GM19463 (cell line): ENCODE measurements around the gene TTC7B.
"Not testable (repeated sequence)": the region's sequence is repeated elsewhere in the genome, so short reads cannot be mapped to it uniquely, and the experiment has no call there.

Source experiments
- ATAC-seq: cut with Tn5 transposase; IDR thresholded peaks from one replicate; pipeline ENCODE4 v1.9.1; 2021; ENCODE audit warnings: mild to moderate bottlenecking, moderate library complexity; ENCODE audit not compliant: unreplicated experiment

The TTC7B gene

DNA sequence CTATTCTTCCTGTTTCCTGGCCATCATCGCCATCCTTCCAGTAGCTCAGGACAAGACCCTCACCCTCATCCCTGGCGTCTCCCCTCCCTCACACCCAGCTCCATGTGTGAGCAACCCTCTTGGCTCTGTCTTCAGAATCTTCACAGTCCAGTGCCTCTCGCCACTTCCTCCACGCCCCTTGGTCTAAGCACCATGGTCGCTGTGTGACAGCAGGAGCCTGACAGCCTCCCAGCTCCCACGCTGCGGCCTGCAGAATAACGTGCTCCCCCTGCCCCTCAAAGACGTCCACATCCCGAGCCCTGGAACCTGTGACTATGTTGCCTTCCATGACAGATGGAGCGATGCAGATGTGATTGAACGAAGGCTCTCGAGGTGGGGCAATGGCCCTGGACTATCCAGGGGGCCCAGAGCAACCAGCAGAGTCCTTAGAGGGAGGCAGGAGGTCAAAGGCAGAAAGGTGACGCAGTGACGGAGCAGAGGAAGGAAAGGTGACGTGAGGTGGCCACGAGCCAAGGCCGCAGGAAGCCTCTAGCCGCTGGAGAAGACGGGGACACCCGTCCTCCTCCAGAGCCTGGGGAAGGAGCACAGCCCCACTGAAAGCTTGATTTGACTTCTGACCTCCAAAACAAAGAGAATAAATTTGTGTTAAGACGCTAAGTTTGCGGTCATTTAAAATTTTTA lies 279.6 kb downstream of the TTC7B start:
- no peak for ATAC-seq

DNA sequence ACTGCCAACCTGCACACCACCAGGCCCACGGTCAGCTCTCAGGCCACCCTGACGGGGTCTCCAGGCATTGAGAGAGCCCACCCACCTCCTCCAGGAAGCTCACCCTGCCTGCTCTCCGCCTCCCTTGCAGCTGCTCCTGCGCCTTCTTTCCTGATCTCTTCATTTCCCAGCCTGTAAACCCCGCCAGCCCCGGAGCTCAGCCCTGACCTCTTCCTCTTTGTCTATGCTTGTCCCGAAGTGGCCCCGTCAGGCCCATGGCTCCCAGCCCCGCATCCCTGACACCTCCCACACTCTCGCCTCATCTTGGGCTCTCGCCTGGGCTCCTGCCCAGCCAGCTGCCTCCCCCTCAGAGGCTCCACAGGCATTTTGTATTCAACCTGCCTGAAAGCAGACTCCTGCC lies 280.1 kb downstream of the TTC7B start:
- ATAC-seq = no peak

DNA sequence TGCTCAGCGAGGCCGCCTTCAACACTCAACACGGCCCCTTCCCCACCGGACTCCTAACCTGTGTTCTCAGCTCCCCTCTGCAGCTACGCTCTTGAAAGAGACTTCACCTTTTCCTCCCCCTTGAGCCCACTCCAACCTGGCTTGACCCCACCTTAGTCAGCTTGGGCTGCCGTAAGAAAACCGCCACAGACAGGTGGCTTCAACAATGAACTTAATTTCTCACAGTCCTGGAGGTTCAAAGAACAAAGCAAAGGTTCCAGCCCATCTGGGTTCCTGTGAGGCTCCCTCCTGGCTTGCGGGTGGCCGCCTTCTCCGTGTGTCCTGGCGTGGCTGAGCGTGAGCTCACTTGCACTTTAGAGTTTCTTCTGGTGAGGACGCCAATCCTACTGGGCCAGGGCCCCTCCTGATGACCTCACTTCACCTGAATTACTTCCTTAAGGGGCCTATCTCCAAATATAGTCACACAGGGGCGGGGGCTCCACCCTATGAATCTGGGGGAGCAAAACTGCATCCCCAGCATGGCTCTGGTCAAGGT lies 280.6 kb downstream of the TTC7B start:
- ATAC-seq = no peak

DNA sequence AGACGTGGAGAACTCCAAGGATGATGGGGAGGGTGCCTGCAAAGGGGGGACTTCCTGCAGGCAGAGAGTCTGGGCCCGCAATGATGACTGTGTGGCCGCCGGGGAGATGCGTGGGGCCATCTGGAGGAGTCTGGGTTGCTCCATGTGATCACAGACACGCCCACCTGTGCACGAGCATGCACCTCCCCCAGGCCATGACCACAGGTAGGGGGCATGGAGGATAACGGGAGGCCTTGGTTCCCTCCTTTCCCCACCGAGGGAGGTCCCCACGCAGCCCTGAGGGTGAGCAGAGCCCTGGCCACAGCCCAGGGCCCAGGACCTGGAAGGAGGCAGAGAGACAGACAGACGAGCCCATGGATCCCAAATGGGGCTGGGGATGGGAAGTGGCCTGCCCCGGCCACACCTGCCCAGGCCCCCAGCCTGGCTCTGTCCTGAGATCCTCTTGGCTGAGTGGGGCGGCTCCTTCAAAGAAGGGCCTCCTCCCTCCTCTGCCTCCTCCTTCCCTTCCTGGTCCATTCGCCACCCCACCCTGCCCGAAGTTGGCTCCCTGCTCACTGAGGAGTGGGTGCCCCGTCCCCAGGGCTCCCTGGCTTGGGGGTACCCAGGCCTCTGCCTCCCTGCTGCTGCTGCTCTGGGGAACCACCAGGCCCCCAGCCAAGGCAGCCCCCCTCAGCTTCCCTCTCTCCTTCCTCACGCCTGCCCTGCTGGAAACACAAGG lies 281.2 kb downstream of the TTC7B start:
- no peak for ATAC-seq

DNA sequence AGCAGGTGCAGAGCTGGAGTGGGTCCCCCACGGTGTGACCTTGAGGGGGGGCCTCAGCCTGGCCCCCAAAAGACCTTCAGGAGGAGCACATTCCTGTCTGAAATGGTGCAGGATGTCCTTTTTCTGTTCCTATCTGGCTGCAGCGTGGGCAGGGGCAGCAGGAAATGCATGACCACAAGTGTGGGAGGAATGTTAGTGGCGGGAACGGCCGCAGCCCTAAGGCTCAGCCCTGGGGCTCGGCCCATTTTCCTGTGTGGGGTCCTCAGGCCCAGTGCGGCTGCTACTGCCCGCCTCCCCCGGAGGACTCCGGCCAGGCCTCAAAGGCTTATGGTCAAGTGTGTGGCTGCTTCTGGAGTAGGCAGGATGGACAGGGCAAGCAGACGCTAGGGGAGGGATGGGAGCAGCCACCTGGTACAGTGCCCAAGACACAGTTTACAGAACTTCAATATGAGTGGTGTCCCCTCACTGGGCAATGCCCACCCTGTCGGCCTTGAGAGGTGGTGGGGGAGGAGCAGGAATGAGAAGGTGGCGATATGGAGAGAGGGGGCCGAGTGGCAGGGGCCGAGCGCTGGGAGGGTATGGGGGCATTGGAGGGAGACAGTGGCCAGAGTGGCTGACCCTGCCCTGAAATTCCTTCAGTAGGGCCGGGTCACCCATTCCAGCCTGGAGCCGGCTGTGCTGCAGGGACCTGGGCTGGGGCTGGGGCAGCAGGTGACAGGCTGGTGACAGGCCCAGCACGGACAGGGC lies 282.0 kb downstream of the TTC7B start:
- ATAC-seq = no peak

DNA sequence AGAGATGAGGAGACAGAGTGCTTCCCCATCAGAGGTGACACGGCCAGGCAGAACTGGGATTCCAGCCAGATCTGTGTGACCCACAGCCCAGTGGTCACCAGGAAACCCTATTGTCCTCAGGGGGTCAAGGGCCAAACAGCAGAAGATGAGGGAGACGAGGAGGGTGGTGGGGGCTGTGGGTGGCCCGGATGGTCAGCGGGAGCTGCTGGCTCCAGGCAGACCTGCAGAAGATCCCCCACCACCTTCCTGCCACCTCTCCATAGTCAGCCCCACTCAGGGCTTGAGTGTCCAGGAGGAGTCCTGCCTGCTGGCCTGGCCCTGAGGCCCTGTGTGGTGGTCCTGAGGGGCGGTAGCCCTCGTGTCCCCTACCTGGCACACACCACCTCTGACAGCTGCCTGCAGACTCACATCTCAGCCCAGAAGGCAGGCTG lies 282.6 kb downstream of the TTC7B start:
- ATAC-seq = no peak

DNA sequence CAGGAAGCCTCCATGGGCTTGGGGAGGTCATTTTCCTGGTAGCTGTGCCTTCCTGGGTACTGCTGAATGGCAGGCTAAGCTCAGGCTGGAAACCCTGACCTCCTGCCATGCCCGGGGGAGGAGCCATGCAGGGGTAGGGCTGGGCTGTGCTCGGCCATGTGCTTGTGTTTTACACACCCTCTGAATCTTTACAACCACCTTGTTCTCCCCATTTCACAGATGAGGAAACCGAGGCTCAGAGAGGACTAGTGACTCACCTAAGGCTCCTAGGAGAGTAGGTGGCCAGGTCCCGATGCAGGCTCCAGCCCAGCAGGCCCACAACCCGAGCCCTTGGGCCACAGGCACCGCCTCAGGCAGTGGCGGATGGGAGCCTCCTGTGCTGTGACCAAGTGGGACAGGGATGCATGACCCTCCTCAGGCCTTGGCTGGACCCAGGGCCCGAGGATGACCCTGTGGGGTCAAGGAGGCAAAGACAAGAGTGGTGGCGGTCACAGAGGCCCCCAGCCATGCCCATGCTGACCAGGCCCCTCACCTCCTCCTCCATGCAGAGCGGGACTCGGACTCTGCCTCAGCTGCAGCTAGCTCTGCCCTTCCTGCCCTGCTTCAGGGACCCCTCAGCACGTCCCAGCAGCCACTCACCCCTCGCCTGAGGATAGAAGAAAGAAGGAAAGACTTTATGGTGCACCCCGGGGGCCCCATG lies 283.3 kb downstream of the TTC7B start:
- no peak for ATAC-seq

DNA sequence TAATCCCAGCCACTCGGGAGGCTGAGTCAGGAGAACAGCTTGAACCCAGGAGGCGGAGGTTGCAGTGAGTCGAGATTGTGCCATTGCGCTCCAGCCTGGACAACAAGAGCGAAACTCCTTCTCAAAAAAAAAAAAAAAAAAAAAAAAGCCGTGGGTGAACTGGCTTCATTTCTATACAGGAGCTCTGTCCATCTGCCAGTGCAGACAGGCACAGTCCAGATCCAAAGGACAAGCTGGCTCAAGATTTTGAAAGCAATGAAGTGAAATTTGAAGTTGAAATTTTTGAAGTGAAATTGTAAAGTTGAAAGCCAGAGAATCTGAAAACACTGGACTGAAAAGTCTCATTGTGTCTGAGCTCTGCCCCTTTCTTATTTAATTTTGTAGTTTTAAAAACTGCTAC lies 284.7 kb downstream of the TTC7B start:
- ATAC-seq = no peak

DNA sequence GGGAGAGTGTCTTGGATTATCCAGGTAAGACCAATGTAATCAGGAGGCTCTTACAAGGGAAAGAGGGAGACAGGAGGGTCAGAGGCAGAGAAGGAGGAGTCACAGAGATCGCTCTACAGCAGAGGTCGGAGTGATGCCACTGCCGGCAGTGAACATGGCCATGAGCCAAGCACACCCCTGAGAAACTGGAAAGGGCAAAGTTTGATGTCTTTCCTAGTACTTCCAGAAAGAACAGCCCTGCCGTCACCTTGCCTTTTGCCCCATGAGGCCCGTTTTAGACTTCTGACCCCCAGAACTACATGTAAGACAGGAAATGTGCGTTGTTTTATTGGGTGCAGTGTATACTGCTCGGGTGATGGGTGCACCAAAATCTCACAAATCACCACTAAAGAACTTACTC lies 285.7 kb downstream of the TTC7B start:
- no peak for ATAC-seq

DNA sequence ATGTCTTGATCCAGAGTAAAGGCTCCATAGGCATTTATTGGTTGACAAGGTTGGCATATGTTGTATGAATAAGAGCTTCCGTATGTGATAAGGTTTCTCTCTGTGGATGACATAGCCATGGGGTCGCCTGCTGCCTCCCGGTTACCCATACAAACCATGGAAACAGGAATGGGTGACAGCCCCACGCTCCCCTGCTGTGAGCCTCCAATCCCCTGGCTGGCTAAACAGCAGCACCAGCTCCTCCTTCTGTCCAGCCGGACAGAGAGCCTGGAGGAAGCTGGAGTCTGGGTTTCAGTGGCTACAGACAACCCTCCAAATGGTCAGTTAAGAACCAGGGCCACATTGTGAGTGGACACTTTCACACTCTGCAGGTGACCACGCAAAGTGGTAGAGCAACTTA lies 288.3 kb downstream of the TTC7B start:
- ATAC-seq = no peak

DNA sequence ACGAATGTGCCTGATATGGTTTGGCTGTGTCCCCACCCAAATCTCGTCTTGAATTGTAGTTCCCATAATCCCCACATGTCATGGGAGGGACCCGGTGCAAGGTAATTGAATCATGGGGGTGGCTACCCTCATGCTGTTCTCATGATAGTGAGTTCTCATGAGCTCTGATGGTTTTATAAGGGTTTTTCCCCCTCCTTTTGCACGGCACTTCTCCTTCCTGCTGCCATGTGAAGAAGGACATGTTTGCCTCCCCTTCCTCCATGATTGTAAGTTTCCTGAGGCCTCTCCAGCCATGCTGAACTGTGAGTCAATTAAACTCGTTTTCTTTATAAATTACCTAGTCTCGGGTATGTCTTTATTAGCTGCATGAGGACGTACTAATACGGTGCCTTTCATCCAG lies 289.7 kb downstream of the TTC7B start:
- ATAC-seq = not testable (repeated sequence)

DNA sequence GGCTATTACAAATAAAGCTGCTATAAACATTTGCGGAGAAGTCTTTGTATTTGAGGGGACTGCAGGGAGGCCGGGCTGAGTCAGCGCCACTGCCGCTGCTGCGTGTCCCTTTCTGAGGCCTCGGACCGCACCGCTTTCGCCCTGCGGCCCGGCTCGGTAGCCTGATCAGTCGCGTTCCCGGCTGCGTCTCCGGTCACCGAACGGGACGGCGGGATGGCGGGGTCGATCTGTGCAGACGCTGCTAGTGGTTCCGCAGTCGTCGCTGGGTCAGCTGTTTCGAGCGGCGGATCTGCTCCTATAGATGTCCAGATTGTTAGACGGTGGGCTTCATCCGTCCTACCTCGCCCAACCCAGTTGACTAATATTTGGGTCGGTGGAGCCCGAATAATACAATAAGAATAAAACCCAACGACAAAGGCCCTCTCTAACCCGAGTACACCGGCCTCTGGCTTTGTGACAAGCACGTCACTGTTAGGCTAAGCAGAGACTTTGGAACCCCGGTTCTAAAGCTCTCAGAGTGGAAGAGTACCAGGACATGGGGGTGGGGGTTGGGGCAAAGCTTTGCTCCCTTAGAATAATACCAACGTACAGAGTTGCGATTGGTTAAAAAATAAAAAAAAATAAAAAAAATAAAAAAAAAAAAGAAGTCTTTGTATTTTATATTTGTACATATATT lies 290.7 kb downstream of the TTC7B start:
- not testable (repeated sequence) for ATAC-seq

DNA sequence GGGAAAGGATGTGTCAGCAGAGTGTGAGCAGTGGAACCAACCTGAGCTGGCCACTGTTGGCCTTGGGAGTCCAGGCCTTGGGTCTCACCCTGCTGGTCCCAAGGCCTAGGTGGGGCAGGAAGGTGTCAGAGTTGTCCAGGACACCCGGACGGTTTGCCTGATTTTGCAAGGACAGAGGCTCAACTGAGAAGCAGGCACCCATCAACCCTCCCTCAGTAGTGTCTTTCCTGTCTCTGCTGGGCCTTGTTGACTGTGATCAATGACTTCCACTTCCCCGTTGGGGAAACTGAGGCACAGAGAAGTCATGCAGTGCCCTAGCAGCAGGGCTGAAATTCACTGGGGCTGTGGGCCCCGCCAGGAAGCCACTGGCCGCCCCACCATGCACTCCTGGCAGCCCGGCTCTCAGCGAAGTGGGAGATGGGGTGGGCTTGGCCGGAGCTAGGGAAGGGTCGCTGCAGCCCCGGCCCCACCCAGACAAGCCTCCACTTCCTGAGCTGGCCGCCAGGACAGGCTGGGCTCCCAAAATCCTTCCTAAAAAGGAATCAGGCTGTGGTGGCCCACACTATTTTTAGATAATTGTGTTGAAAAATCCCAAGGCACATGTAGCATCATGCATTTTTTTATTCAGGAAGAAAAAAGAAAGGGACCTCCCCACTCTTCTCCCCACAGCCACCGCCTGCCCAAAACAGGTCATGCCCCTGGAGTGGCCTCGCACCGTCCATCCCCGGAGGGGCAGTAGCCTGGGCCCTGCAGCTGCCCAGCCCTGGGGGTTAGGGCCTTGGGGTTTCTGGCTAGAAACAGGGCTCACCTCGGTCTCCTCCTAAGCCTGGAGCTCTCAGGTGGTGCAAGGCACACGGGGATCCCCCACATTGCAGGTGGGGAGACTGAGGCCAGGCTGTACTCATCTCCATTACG lies 292.0 kb downstream of the TTC7B start:
- no peak for ATAC-seq

DNA sequence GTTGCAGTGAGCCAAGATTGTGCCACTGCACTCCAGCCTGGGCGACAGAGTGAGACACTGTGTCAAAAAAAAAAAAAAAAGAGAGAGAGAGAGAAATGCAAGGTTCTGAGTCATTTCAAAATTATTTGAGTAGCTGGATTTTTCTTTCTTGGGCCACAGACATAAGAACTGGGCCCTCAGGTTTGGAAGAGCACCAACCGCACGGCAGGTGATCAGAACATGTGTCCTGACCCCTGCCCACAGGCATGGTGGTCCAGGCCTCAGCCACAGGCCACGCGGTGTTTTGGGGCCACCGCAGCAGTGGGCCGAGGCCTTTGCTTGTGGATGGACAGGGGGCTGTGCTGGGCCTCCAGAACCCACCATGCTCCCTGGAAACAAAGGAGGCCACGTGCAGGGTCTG lies 292.7 kb downstream of the TTC7B start:
- no peak for ATAC-seq

DNA sequence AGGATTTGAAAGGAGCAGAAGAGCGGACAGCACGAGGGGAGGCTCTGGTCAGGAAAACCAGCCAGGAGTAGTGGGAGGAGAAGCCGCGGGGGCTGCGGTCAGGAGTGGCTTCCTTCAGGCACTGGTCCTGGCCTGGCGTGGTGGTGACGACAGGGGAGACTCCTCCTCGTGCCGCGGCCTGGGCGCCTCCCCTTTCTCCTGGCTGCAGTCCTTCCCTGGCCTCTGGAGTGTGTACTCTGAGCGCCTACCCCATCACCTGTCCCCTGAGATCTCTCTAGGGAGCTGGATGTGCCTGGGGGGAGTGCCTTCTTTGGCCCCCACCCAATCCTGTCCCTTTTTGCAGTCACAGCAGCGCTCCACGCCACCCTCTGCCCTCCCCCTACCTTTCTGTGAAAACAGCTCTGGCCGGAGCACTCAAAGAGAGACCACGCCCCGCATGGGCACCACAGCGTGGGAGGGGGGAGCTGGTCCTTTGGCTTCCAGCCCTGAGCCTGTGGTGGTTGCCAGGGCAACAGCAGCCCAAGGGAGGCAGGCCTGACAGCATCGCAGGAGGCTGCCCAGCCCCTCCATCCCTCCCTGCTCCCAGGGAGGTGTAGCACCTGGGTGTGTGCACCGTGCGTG lies 293.5 kb downstream of the TTC7B start:
- no peak for ATAC-seq

DNA sequence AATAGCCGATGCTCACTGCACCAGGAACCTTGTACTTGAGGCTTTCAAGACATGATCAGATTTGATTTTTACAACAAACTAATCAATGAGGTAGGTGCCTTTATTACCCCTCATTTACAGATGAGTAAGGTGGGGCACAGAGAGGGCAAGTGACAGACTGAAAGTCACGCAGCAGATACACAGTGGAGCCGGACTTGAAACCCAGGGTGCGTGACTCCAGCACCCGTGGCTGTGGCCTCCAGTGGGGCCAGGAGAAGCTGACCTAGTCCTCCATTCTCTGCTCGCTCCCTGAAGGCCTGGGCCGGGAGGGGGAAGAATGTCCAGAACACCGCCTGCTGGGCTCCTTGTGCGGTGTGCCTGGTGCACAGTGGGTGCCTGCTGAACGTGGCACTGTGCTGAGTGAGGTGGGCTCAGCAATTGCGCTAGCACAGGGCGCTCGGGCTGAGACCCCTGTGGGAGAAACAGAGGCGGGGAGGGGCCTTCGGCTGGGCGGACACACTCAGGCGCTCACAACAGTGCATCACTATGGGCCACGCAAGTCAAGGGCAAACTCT lies 294.2 kb downstream of the TTC7B start:
- ATAC-seq = no peak

DNA sequence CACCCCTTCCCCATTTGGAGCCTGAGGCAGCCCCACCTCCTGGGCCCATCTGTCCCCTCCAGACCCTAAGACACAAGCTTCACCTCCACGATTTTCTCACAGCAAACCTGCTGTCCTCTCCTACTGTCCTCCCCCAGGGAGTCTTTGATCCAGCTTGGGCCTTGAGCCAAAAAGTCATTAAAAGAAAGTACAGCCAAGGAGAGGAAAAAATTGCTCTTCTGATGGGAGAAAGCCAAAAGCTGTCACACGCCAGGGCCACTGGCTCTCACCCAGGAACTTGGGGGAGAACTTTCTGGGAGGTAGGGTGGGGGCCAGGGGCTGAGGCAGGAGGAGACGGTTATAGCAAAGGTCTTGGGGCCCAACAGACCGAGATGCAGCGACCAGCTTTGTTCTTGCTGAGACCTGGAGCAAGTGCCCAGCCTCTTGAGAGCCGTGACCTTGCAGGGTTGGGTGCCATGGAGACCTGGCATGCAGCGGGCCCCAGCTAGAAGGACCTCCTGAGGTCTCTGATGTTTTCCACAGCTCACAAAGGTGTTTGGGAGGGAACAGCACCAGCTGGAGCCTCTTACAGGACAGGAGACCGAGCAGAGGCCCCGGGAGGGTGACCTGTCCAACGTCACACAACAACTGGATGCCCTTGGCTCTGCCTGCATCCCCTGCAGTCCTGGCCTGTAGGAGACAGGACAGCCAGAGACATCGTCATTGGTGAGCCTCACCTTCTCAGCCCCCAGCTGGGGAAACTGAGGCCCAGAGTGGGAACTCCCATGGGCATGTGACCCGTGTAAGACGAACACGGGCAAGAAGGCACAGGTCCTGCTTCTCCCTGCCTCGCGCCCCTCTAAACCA lies 294.9 kb downstream of the TTC7B start:
- no peak for ATAC-seq

DNA sequence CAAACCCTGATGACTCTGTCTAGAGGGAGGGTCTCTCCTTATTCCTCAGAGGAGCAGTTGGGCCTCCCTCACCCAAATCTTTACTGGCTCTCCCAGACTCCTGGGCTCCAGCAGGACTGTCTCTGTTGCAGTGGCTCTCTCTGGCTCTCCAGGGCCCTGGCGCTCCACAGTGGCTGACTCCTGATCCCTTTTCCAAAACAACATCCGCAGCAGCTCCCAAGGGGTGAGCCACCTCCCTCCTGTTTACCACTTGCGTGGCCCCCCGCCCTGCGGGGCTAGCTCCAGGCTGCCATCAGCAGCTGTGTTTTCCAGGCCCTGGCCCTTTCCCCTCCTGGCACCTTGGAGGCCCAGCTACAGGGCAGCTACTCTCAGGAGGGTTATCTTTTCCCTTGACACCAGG lies 295.9 kb downstream of the TTC7B start:
- no peak for ATAC-seq
